ENCODE measurements around the gene BAAT. TPM values are rescaled to one million over a fixed set of nuclear protein-coding genes. Genes with fewer than 3 reads are reported as not detected.

BAAT gene
- total and polyA plus RNA-seq, 2 of the 13 experiments (the other 11 are each of a cell fraction or from before 2014, with no cell fraction given), result 0.71 to 7.9 TPM

DNA sequence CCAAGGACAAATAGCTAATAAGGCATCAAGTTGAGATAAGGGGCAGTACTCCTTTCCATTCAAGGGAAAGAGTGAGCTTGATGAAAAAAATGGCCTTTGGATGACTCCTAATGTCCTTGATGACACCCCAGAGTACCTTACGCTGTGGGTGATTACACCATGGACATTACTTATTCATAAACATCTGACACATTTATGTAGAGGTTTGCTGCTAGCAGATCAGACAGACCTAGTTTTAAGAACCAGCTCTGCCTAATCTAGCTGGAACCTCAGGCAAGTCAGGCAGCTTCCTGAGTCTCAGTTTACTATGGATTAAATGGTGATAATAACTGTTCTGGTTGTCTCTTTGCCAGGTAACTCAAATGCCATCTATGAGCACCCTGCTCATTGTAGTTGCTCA lies 47.9 kb upstream of the BAAT start:
- Histone ChIP-seq H3K36me3 (replicated peaks in 1 of 2; ENCODE audit: control insufficient read depth in 1 of 2, insufficient read depth in 2 of 2, low read length in 2 of 2) (no peaks in the 10 kb centered on the region), H3K9me3 (ENCODE audit: low read length) (no peaks in the 10 kb centered on the region), H3K27ac (ENCODE audit: extremely low read length, insufficient read depth, low read length) (peak overlapping the region; percentile 71), H2AFZ (ENCODE audit: low read length) (no peak overlapping the region), H3K9ac (ENCODE audit: insufficient read depth, low read depth, low read length) (no peak overlapping the region), H3K79me2 (ENCODE audit: insufficient read depth, low read length) (no peaks in the 10 kb centered on the region), H4K20me1 (ENCODE audit: insufficient read depth, low read length) (no peaks in the 10 kb centered on the region), H3K27me3 (ENCODE audit: control insufficient read depth in 1 of 2, insufficient read depth in 2 of 2, low read length in 2 of 2) (no peaks in the 10 kb centered on the region), H3K4me2 (ENCODE audit: low read depth, low read length) (peak overlapping the region; percentile 59), H3K4me1 (ENCODE audit: insufficient read depth, low read length) (peaks cover 86% of the 10 kb centered on the region), H3K4me3 (replicated peaks in 1 of 3; ENCODE audit: insufficient read depth in 1 of 3, low read depth in 2 of 3, low read length in 3 of 3) (peak overlapping the region in 2 of 3 experiments; percentile 21 to 32; a peak in 2 of 6 replicates)
- no peak for FAIRE-seq
- POLR2A ChIA-PET, result interaction anchor here (1.4 to 4.0 kb wide), 3 partner anchors 13 to 78 kb away, joined by 4 to 23 read pairs (median 9); partner anchors contain the start of genes MRPL50 and ZNF189
- DNase-seq (ENCODE audit: low spot score), result no peak
- TF ChIP-seq ZFP82 (CRISPR knock-in tag; IDR thresholded peaks at IDR 0.05; ENCODE audit: borderline replicate concordance), result 0 out of 2 replicates have a peak, but pooled peaks have one; percentile 15
- peak; percentile 19; the same call in 1 of the 2 replicates for TF ChIP-seq SSRP1 (CRISPR knock-in tag; IDR thresholded peaks at IDR 0.05)
- no peak for TF ChIP-seq MED1 (CRISPR knock-in tag; IDR thresholded peaks at IDR 0.05)
- 0 out of 2 replicates have a peak, but pooled peaks have one; percentile 9 for TF ChIP-seq NCOA1 (CRISPR knock-in tag; IDR thresholded peaks at IDR 0.05)
- 0 out of 2 replicates have a peak, but pooled peaks have one; percentile 2 for TF ChIP-seq ZNF335 (CRISPR knock-in tag; IDR thresholded peaks at IDR 0.05)
- no peak for TF ChIP-seq ZNF317 (CRISPR knock-in tag; IDR thresholded peaks at IDR 0.05)
- TF ChIP-seq, protein P1, sequence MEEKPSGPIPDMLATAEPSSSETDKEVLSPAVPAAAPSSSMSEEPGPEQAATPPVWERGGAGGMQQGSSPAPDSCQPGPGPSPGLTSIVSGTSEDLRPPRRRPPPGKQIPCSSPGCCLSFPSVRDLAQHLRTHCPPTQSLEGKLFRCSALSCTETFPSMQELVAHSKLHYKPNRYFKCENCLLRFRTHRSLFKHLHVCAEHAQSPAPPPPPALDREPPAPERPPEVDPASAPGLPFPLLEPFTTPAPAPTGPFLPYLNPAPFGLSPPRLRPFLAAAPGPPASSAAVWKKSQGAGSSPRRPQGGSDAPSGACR (CRISPR knock-in tag; IDR thresholded peaks at IDR 0.05), result 0 out of 2 replicates have a peak, but pooled peaks have one; percentile 4
- TF ChIP-seq, protein P2, sequence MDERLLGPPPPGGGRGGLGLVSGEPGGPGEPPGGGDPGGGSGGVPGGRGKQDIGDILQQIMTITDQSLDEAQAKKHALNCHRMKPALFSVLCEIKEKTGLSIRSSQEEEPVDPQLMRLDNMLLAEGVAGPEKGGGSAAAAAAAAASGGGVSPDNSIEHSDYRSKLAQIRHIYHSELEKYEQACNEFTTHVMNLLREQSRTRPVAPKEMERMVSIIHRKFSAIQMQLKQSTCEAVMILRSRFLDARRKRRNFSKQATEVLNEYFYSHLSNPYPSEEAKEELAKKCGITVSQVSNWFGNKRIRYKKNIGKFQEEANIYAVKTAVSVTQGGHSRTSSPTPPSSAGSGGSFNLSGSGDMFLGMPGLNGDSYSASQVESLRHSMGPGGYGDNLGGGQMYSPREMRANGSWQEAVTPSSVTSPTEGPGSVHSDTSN (CRISPR knock-in tag; IDR thresholded peaks at IDR 0.05), result no peak
- in situ Hi-C loops (cut with HindIII; ENCODE audit: extremely low pct_ligation_motif_present, low pct_unique_long_range_greater_than_20kb), result no loop called here
- ATAC-seq, result peak; percentile 29
- CTCF ChIA-PET (ENCODE audit: low intra/inter-chr PET ratio, low total read pairs), result no interaction called here
- intact Hi-C loops (cut with micrococcal nuclease; ENCODE audit: unreplicated experiment), result loop anchor here (1.0 kb wide), 1 partner anchor 11 kb away; no protein-coding TSS in a partner anchor
- WGBS (ENCODE audit: low lambda C conversion rate), result 45% methylated on average over 1 of the region's 1 CpG
- no TSS peak for BruUV-seq (replicated peaks)

Data from HepG2 (cell line).